ENCODE measurements around the gene ATP2B3. TPM values are rescaled to one million over a fixed set of nuclear protein-coding genes. Genes with fewer than 3 reads are reported as not detected.
A peak's percentile ranks its signal among the peaks of the same experiment; 100 is the strongest.

The ATP2B3 gene
- total and polyA plus RNA-seq, 9 of the 15 experiments (the other 6 are each of a cell fraction or from before 2014, with no cell fraction given) = 0.04 TPM; not detected in 8

DNA sequence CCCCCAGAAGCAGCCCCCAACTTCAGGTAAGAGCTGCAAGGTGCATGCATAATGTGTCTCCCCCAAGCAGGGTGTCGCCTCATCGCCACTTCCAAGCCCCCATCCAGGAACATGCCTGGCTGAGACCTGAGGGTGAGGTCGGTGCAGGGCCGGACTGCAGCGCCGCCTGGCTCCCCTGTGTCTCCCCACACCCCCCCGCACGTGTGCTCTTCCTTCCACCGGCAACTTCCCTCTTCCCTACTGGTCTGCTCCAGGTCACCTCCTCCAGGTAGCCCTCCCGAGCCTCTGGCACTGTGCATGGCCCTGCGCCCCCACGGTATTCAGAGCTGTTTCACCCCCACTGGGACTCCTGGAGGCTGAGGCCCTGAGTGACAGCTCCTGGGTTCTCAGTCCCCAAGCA, 24.9 kb upstream of the ATP2B3 start (continued):
- TF ChIP-seq, protein P1, sequence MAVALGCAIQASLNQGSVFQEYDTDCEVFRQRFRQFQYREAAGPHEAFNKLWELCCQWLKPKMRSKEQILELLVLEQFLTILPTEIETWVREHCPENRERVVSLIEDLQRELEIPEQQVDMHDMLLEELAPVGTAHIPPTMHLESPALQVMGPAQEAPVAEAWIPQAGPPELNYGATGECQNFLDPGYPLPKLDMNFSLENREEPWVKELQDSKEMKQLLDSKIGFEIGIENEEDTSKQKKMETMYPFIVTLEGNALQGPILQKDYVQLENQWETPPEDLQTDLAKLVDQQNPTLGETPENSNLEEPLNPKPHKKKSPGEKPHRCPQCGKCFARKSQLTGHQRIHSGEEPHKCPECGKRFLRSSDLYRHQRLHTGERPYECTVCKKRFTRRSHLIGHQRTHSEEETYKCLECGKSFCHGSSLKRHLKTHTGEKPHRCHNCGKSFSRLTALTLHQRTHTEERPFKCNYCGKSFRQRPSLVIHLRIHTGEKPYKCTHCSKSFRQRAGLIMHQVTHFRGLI (CRISPR knock-in tag; IDR thresholded peaks at IDR 0.05) = no peak
- TF ChIP-seq, protein P2, sequence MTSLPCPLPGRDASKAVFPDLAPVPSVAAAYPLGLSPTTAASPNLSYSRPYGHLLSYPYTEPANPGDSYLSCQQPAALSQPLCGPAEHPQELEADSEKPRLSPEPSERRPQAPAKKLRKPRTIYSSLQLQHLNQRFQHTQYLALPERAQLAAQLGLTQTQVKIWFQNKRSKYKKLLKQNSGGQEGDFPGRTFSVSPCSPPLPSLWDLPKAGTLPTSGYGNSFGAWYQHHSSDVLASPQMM (CRISPR knock-in tag; IDR thresholded peaks at IDR 0.05) = no peak
- TF ChIP-seq BHLHE40 (IDR thresholded peaks at IDR 0.05; ENCODE audit: low read length) = peak; percentile 69

DNA sequence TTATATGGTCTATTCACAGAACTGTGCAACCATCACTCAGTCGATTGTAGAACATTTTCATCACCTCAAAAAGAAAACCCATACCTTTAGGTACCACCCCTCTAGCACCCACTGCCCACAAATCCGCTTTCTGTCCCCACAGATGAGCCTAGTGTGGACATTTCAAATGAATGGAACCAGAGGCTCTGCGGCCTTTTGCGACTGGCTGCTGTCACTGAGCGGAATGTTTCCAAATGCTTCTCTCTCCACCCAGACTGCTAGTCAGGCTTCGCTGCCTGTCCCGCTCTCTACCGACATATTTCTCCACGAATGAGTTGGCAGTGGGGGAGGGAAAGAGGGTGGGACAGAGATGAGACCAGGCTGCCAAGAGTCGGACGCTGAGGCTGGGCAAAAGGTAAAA, 24.4 kb upstream of the ATP2B3 start:
- no peak for DNase-seq (ENCODE audit: extremely low read depth in 1 of 4, low spot score in 3 of 4)
- intact Hi-C loops (cut with micrococcal nuclease) = no loop called here
- Histone ChIP-seq H3K4me3 (no peak overlapping the region), H3K9me1 (ENCODE audit: control insufficient read depth, insufficient read depth, low read length) (no peaks in the 10 kb centered on the region), H3K4me2 (ENCODE audit: insufficient read depth, low read length) (no peak overlapping the region), H3K79me2 (ENCODE audit: control insufficient read depth, insufficient read depth, low read length) (no peaks in the 10 kb centered on the region), H3K9me3 (replicated peaks; ENCODE audit: control insufficient read depth, insufficient read depth, low read depth, low read length) (no peaks in the 10 kb centered on the region), H3K27me3 (ENCODE audit: control insufficient read depth in 2 of 2, insufficient read depth in 2 of 2, low read length in 2 of 2) (peaks cover 2 to 40% of the 10 kb centered on the region in 2 experiments; a peak in 4 of 5 replicates), H3K4me1 (replicated peaks in 1 of 2; ENCODE audit: control insufficient read depth in 2 of 2, insufficient read depth in 2 of 2, low read length in 2 of 2) (peaks cover 0 to 33% of the 10 kb centered on the region in 2 experiments; a peak in 2 of 5 replicates), H3K27ac (ENCODE audit: extremely low read depth, low read depth, low read length) (no peak overlapping the region), H2AFZ (ENCODE audit: low read depth, low read length) (no peak overlapping the region), H3K36me3 (ENCODE audit: control insufficient read depth, insufficient read depth, low read length) (no peaks in the 10 kb centered on the region), H4K20me1 (replicated peaks; ENCODE audit: control insufficient read depth, insufficient read depth, low read length) (no peaks in the 10 kb centered on the region), H3K9ac (ENCODE audit: insufficient read depth in 1 of 2, low read depth in 2 of 2, low read length in 2 of 2) (no peak overlapping the region)
- no peak for ATAC-seq
- CTCF ChIA-PET (ENCODE audit: low intra/inter-chr PET ratio) = no interaction called here
- TF ChIP-seq ZFP36 (IDR thresholded peaks at IDR 0.05; ENCODE audit: low read depth, low read length, partially characterized antibody) = peak; percentile 7
- TF ChIP-seq, protein P3, sequence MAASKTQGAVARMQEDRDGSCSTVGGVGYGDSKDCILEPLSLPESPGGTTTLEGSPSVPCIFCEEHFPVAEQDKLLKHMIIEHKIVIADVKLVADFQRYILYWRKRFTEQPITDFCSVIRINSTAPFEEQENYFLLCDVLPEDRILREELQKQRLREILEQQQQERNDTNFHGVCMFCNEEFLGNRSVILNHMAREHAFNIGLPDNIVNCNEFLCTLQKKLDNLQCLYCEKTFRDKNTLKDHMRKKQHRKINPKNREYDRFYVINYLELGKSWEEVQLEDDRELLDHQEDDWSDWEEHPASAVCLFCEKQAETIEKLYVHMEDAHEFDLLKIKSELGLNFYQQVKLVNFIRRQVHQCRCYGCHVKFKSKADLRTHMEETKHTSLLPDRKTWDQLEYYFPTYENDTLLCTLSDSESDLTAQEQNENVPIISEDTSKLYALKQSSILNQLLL (CRISPR knock-in tag; IDR thresholded peaks at IDR 0.05; ENCODE audit: borderline replicate concordance) = no peak
- WGBS (ENCODE audit: insufficient coverage, low coverage, missing lambda C conversion rate) = 43% methylated on average over 7 of the region's 11 CpGs
- in situ Hi-C loops (cut with MboI) = no loop called here
- FAIRE-seq = no peak
- POLR2A ChIA-PET = no interaction called here
- BruUV-seq (replicated peaks) = no TSS peak

All from K562 (cell line).